Astrocyte (in vitro differentiated cells and primary cell): ENCODE measurements around the gene STK26.

Experiments used
- EZH2 ChIP-seq: IDR thresholded peaks from 2 replicates; pipeline ENCODE4 v1.6.1; 2012; ENCODE audit warnings: mild to moderate bottlenecking, low read length, inconsistent platforms; ENCODE audit not compliant: insufficient read depth
- TF ChIP-seq, protein P1 (sequence below): IDR thresholded peaks from 2 replicates; pipeline ENCODE4 v1.5.1; 2011; ENCODE audit warnings: low read depth, mild to moderate bottlenecking, inconsistent platforms, low read length, moderate library complexity; ENCODE audit not compliant: insufficient read depth

DNA sequence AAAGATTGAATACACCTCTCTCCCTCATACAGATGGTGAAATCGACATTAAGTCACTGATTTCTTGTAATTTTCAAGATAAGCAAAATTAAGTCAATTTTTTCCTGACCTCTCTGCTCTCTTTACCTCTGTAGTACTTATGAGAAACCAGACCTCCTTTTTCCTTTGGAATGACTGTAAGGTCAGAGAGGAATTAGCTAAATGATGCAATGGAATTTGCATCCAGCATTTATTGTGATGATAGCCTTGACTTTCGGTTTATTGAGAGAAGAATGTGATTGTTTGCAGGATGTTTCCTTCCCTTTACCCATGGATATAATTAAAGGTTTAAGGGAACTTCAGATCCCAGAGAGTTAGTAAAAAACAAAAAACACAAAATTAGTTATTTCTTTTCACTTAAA is 22.4 kb downstream of the STK26 start:
- TF ChIP-seq, protein P1, sequence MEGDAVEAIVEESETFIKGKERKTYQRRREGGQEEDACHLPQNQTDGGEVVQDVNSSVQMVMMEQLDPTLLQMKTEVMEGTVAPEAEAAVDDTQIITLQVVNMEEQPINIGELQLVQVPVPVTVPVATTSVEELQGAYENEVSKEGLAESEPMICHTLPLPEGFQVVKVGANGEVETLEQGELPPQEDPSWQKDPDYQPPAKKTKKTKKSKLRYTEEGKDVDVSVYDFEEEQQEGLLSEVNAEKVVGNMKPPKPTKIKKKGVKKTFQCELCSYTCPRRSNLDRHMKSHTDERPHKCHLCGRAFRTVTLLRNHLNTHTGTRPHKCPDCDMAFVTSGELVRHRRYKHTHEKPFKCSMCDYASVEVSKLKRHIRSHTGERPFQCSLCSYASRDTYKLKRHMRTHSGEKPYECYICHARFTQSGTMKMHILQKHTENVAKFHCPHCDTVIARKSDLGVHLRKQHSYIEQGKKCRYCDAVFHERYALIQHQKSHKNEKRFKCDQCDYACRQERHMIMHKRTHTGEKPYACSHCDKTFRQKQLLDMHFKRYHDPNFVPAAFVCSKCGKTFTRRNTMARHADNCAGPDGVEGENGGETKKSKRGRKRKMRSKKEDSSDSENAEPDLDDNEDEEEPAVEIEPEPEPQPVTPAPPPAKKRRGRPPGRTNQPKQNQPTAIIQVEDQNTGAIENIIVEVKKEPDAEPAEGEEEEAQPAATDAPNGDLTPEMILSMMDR, result no peak
- no peak for TF ChIP-seq EZH2
